ENCODE results near the gene PTPRE.
"Not testable (repeated sequence)": the region's sequence is repeated elsewhere in the genome, so short reads cannot be mapped to it uniquely, and the experiment has no call there.

The PTPRE gene

DNA sequence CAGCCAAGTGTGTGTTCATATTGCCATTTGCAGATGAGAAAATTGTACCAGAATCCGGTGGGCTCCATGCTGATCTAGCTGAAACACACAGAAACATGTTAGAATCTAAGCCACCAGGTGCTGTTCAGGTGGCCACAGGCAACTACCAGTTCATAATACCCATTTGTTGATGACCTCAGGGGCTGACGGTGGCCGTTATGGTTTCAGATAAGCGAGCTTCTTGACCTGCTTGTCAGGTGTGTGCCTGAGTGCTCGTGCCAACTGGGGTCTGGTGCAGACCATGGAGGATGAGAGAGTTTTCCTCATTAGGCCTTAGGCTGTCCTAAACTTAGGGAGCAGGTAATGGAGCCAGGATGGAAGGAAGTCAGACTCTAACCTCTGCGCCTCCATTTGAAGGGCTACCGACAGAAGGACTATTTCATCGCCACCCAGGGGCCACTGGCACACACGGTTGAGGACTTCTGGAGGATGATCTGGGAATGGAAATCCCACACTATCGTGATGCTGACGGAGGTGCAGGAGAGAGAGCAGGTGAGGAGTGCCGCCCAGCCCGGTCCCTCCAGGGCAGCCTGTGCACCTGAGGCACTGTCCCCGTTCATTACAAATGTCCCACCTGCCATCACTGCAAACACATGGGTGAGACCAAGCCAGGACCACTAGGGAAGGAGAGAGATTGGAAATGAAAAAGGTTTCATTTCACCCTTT is 166.2 kb downstream of the PTPRE start:
- DNase-seq (ENCODE audit: low spot score), result no peak

DNA sequence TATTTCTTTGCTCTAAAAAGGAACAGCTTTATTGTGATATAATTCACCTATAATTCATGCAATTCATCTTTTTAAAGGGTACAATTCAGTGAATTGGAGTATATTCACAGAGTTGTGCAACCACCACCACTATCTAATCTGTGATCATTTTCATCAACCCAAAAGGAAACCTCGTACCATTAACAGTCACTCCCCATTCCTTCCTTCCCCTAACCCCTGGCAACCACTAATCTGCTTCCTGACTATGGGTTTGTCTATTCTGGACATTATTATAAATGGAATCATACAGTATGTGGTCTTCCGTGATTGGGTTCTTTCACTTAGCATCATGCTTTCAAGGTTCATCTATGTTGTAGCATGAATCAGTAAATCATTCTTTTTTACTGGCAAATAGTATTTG is 167.0 kb downstream of the PTPRE start:
- DNase-seq (ENCODE audit: low spot score), result no peak

DNA sequence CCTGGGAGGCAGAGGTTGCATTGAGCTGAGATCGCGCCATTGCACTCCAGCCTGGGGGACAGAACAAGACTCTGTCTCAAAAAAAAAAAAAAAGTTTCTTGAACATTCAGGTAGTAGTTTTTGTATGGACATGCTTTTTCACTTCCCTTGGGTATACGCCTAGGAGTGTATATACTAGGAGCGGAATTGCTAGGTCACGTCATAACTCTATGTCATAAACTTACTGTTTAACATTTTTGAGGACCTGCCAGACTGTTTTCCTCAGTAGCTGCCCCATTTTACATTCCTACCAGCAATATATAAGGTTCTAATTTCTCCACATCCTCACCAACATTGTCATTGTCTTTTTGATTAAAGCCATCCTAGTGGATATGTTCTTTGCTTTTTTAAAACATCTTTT is 167.7 kb downstream of the PTPRE start:
- no peak for DNase-seq (ENCODE audit: low spot score)

DNA sequence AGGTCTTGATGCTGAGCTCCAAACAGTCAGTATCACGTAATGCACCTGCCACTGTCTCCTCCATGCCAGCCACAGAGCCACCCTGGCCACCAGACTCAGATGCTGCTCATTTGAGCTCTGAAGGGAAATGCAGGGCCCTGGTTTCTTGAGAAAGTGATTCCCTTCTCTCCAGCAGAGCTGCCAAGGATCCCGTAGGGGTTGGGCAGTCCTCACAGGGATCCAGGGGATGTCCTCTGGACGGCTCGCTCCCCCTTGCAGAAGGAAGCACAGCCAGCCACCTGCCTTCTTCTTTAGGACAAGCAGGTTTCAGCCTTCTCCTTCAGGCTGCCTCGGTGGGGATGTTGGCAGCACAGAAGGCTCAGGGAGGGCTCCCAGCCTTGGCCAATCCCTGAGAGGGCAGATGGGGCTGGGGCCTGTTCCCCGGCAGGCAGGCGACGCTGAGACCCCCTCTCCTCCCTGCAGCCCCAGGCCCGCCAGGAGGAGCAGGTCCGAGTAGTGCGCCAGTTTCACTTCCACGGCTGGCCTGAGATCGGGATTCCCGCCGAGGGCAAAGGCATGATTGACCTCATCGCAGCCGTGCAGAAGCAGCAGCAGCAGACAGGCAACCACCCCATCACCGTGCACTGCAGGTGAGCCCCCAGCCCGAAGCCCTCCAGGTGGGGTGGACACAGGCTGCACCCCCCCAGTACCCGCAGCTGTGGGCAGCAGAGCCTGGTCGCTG is 170.4 kb downstream of the PTPRE start:
- DNase-seq (ENCODE audit: low spot score), result no peak

DNA sequence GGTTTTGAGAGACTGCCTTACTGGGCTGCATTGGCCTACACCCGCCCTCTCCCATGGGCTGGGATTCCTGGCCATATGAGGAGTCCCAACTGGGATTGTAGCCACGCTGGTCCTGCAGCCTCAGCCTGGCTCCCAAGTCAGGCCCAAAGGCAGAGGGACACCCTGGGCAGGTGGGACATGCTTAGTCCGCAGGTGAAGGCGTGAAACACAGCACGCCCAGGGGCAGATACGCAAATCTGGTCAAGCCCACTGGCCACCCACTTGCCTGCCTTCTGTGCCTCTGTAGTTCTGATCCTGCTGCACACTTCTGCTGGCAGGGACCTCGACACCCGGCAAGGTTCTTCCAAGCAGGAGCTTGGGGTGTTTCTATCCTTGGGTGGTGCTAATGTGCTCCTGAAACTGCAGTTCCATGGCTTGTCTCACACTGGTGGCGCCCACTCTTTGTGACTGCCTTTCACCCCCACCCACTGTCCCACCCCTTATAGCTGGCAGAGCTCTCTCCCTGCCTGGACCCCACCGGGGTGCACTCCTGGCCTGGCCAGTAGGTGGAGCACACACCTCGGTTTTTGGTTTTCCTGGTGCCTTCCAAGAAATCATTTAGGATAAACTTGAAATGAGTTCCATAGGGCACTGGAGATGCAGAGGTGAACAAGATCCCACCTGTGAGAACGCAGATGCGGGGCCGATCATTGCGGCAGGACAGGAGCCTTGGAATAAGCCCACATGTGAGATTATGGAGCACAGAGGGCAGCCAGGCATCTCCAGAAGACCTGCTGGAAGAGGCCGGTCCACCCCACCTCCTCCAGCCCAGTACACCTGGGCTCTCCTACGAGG is 171.4 kb downstream of the PTPRE start:
- peak; percentile 54 for DNase-seq (ENCODE audit: low spot score)

DNA sequence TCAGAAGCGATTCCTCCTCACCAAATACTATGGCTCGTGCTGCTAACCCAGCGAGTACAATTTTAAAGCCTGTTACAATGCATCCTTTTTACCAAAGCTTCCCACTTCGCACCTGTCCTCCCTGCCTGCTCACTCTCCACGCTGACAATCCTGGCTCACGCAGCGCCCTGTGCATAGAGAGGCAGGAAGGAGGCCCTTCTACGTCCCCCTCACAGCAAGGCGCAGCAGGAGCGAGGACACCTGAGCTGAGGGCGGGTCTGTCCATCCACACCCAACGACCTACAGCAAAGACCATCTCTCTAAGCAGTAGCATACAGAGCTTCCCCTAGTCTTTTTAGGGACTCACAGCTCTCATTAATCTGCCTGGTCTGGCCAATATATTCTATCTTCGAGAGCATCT is 173.3 kb downstream of the PTPRE start:
- no peak for DNase-seq (ENCODE audit: low spot score)

DNA sequence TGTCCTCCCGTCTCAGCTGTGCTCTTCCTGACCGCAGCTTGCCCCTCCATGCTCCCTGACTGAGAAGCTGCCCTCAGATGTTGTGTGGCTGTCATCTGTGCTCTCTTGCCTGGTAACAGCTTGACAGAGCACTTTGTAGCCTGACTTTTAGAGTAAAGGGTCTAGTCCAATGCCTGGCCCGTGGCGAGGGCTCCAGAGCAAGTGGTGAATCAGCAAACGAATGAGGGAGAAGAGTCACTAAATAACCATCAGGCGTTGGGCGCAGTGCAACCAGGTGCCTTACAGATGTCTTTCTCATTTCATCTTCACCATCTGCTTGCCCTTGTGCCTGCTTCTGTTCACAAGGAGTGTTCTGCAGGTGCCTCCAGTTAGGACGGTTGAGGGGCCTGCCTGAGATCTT is 173.7 kb downstream of the PTPRE start:
- DNase-seq (ENCODE audit: low spot score), result no peak

DNA sequence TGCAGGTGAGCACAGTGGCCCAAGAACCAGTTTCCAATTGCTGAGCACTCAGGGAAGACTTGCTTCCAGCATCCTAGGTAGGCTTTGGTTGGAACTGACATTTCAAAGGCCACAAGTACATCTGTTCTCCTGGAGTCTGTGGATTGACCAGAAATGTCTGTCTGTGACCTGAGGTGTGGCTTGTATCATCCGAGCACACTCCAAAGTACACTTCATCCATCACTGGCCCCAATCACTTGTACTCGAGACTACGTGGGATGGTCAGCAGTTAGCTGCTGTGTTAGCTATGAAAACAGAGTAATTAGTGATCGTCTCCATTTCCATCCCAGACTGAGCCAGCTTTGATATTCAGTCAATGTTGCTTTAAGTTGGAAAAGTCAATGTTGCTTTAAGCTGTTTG is 174.3 kb downstream of the PTPRE start:
- no peak for DNase-seq (ENCODE audit: low spot score)

DNA sequence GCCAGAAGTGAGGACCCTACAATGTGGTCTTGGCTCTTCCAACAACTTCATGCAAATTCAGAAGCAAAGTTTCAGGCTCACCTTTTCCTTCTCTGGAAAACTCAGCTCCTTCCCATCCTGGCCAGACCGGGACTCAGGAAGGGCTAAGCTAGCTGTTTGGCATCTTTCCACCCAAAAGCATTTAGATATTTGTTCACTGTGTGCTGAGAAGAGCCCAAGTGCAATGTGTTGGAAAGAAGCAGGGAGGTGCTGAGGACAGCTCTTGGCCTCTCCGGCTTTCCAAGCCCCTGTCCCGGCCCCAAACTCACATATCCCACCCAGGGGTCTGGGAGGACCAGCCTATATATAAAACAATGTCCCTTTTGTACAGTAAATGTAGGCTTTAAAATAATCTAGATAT is 174.8 kb downstream of the PTPRE start:
- no peak for DNase-seq (ENCODE audit: low spot score)

DNA sequence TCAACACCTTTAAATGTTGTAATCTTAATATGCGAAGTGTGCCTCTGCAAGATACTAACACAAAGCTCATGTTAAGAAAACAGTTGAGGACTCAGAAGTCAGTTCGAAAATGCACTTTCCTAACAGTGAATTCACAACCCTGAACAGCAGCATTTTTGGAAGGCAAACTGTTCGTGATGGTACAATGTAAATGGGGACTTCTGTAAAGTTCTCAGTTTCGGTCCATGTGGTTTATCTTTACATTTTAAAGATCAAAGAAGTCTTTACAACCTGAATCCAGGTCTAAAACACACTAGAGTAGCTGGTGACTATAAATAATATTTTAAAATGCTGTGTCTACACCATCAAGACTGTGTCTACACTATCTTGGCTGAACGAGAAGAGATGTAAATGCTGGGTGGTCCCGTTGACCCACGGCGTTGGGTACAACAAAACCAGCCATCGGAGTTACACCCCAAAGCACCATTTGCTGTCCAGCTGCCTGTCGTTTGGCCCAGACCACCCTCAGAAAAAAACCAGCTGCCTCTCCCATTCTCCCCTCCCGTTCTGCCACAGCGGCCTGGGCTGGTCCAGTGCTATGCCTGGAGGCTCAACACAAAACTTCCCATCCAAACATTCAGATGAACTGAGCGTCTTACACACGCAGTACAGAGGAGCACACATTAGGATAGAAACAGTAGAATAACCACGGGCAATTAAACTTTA is 176.4 kb downstream of the PTPRE start:
- DNase-seq (ENCODE audit: low spot score), result no peak

DNA sequence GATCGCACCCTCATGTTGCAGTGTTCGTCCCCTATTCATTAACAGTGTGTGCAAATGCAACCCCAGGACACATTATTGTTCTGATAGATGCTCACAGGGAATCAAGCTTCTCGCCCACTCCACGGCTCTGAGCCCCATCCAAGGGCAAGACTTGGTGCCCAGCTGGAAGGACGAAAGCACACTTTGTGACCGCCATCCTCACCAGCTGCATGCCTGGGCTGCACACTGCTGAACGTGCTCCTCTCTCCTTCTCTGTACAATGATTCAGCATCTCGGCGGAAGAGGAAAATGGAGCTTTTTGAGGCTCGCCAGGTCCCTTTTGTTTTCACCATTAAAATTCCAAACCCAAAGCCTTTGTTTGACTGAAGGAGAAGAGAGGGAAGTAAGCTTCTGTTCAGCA is 177.5 kb downstream of the PTPRE start:
- DNase-seq (ENCODE audit: low spot score), result no peak

DNA sequence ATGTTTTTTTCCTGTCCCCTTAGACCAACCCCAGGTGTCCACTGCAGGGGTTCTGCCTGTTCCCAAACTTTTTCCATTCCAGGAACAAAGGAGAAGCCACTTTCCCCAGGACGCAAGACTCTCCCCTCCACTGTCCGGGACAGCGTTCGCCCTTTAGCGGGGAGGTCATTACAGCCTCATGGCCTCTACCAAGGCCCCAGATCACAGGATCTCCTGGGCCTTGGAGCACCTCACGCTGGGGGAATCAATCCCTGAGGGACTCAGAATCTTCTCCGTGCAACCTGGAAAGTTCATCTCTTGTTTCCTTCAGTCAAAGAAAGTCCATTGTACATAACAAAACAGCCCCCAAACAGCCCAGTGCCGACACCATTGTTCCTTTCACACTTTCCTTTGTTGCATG is 178.1 kb downstream of the PTPRE start:
- DNase-seq (ENCODE audit: low spot score), result no peak

DNA sequence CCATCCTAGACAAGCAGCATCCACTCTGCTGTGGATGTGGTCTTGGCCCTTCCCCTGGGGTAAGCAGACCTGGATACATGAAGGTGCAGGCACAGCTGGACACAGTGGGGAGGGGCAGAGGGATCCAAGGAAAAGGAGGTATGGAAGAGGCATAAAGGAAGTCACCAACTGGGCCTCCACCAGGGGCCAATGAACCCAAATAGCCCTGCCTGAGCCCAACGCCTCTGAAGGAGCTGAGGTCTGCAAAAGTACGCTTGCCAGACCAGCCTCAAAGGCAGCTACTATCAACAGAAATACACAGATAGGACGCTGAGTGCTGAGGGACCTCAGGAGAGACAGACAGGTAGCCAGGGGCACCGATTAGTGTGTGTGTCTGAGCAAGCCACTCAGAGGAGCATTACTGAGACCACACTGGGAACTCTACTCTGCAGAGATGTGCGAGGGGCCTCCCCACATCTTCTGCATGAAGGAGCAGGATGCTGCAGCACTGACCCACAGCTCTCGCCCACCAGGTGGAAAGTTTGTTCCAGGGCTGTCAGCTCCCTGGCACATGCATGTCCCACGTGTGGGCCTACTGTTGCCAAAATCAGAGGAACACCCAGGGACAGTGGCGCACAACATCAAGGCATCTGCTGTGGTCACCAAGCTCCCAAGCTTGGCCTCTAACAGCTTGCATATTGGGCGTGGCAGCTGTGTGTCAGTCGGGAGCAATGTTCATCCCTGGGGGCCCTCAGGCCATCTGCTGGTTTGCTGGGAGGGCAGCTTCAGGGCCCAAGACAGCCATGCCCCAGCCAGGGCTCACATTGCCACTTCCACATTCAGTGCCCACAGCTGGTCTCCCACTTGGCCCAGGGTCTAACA is 179.3 kb downstream of the PTPRE start:
- DNase-seq (ENCODE audit: low spot score), result no peak

DNA sequence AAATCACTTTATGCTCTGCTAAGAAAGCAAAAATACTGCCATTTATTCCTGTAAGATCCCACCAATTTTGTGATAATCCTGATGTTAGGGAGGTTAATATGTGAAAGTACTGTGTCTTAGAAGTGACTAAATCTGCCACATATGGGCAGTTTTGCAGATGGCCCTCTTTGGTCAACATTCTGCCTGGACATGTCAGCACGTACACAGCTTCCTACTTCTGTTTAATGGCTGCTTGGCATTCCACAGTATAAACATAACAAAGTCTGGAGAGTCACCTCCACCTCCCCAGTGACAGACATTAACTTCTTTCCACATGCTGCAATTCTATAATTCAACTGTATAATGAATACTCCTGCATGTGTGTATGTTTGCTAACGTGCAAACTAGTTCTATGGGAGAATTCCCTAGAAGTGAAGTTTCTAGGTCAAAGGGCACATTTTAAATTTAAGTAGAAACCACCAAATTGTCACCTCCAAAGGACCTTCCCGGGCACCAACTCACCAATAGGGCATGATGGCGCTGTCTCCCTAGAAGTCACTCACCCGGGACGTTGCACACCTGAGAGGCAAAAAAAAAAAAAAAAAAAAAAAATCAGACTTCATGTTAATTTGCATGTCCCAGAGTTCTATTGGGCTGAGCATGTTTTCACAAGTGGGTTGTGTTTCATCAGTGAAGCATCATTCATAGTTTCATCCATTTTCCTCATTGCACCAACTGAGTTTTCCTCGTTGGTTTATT is 180.4 kb downstream of the PTPRE start:
- DNase-seq (ENCODE audit: low spot score), result no peak

DNA sequence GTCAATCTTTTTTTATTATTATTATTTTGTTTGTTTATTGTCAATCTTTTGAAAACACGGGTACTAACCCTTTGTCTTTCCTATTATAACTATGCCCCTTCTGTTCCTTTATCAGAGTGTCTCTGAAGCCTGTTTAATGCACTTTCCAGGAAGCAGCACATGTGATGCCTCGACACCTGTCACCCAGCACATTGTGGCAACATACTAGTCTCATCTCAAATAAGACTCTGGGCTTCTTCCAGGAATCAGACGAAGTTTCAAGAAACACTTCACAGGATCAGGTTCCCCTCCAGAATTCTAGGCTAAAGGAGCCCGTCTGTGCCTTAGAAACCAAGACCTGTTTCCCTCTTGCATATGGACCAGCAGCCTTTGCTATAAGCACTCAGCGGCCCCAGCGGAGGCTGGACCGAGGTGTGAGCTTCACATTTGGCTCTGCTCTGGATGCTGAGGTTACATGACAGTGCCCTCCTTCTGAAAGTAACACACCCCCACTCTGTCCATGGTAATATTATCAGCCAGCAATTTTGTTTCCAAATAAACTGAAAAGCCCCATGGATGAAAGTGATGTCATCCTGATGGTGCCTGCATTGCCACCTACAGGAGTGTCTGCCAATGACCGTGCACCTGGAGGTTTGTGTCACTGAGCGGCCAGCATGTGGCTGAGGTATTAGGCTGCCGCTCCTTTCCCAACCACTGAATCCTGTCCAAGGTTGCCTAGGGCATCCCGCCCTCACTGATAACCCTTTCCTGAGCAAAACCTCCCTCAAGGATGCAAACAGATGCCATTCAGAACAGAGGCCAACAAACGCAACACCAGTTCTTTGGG is 181.2 kb downstream of the PTPRE start:
- no peak for DNase-seq (ENCODE audit: low spot score)

DNA sequence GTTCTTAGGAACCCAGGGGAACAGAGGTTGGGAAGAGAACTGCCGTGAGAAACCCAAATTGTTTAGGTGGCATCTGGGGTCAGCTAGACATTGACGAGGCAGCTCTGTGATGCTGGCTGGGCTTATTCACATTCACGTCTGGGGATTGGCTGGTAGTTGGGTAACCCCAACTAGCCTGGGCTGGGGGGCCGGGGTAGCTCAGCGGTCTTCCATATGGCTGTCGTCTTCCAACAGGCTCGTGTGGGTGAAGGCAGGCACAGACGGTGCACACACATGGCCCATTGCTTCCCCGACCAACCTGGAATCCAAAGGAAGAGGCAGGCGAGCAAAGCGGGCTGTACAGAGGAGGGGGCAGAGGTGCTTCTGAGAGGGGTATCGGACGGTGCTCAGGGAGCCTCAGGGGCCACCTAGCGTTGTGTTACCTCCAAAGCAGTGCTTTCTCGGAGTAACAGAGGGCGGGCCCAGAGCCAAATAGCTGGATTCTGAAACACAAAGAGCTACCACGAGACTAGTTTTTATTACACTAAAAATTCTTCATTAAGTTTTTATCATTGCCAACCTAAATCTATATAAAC is 184.8 kb downstream of the PTPRE start:
- DNase-seq (ENCODE audit: low spot score), result no peak

DNA sequence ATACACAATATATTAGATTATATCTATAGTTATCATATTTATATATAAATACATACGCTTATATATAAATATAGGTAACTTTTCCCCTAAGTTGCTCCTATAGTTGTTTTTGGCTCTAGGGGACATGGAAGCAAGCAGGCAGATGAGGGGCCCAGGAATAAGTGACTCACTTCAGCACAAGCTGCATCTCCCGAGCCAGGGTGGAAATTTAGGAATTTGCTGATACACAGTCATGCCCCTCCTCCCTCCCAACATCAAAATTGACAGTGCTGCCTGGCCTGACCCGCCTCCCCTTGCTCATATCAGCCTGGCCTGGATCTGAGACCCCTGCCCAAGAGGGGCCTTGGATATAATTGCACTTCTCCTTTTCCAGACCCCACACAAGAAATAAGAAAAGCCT is 185.6 kb downstream of the PTPRE start:
- DNase-seq (ENCODE audit: low spot score), result no peak

DNA sequence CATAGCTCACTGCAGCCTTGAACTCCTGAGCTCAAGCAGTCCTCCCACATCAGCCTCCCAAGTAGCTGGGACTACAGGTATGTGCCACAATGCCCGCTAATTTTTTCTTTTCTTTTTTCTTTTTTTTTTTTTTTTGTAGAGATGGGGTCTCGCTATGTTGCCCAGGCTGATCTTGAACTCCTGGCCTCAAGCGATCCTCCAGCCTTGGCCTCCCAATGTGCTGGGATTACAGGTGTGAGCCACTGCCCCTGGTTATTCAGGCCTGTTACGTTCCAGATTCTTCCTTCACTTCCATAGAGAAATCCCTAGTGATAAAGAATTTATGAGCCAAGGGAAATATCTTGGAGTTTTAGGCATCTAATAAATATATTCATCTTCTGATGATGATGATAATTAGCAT is 187.7 kb downstream of the PTPRE start:
- DNase-seq (ENCODE audit: low spot score), result not testable (repeated sequence)

DNA sequence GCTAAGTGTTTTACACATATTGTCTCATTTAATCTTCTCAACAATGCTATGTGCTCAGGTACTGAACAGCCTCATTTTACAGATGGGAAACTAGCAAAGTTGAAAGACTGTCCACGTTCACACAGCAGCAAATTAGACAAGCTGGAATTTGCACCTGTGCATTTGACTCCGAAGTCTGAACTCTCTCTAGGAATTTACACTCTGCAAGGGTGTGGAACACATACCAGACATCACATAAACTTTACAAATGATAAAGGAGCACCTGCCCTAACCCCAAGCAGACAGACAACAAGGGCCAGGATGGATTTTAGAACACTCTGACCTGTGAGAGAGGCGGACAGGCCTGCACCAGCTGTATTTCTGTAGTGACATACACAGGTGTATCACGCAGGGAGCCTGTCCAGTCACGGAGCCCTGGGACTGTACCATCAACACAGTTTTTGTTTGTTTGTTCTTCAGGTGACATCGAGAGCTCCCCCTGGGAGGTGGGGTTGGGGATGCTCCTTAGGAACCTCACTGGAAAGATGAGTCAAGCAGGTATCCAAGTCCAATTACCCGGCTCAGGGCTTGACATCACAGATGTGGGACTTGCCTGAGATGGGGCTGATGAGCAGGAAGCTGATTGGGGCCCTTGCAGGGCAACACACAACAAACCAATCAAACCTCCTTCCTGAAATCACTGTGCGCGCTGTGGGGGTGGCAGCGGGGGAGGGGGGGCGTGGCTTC is 188.3 kb downstream of the PTPRE start:
- DNase-seq (ENCODE audit: low spot score), result peak; percentile 44

Measured in germinal center (tissue), 1 donor.